ENCODE results near the gene UPK3A.

Gene UPK3A

DNA sequence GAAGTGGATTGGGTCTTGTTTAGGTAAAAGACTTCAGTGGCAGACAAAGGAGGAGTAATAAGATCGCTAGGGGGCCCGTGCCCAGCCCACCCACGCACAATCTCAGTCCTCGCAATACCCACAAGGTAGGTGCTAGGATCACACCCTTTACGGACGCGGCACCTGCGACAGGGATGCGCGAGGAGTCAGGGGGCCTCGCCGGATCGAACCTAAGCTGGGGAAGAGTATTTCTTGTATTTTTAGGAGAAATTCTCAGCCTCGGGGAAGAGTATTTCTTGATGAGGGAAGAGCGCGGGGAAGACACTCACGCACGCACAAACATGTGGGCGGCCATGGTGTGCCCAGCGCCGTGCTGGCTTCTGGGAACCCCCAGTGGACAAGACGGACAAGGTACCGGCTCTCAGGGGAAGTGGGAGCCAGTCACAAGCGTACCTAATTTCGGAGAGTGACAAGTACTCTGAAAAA, 24.2 kb downstream of the UPK3A start:
- no peak for TF ChIP-seq CTCF (conservative IDR thresholded peaks at IDR 0.05)
- no peak for TF ChIP-seq ZFX (IDR thresholded peaks at IDR 0.05)
- H3K27ac ChIP-seq: peak overlapping the region; percentile 91

- peak within 1 kb of the TSS; percentile 91 for H3K27ac ChIP-seq
- TF ChIP-seq ZFX (IDR thresholded peaks at IDR 0.05) (peak; percentile 44; the same call in 1 of the 2 replicates), CTCF (conservative IDR thresholded peaks at IDR 0.05) (no peak)
These were observed 24.9 kb downstream of the UPK3A start, which contains the start of gene FAM118A for GRCh38 chr22:45309422-45310227. Gene FAM118A (plus strand): TSS chr22:45309934. CDS start chr22:45322380, 12,446 bp downstream.

GRCh38 chr22:45310331-45310976, 25.7 kb downstream of the UPK3A start:
- peak overlapping the region; percentile 91 for H3K27ac ChIP-seq
- TF ChIP-seq CTCF (conservative IDR thresholded peaks at IDR 0.05) (no peak), ZFX (IDR thresholded peaks at IDR 0.05) (no peak)

DNA sequence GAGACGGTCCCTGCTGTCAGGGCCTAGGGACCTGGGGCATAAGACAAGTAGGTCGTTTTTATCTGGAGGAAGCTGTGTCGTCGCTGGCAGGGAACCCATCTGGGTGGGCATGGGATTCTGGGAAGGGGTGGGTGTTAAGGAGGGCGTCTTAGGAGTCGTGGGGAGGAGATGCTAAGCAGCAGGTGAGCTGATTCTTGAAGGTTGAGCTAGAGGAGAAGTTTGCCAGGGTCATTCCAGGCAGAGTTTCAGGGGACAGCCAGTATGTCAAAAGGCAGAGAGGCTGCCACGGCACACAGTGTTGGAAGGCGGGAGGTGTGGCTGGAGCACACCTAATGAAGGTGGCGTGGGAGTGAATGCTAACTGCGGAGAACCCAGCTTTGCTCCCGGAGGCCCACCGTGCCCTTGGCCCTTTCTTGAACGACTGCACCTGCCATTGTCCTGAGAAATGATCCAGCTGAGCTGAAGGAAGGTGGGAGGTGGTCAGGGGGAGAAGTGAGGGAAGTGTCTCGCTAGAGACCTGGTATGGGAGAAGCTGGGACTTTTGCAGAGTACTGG, 26.3 kb downstream of the UPK3A start:
- peak overlapping the region; percentile 91 for H3K27ac ChIP-seq
- TF ChIP-seq CTCF (conservative IDR thresholded peaks at IDR 0.05) (no peak), ZFX (IDR thresholded peaks at IDR 0.05) (no peak)

GRCh38 chr22:45312415-45312814, 27.7 kb downstream of the UPK3A start:
- TF ChIP-seq ZFX (IDR thresholded peaks at IDR 0.05) (no peak), CTCF (conservative IDR thresholded peaks at IDR 0.05) (no peak)
- H3K27ac ChIP-seq: no peak overlapping the region

DNA sequence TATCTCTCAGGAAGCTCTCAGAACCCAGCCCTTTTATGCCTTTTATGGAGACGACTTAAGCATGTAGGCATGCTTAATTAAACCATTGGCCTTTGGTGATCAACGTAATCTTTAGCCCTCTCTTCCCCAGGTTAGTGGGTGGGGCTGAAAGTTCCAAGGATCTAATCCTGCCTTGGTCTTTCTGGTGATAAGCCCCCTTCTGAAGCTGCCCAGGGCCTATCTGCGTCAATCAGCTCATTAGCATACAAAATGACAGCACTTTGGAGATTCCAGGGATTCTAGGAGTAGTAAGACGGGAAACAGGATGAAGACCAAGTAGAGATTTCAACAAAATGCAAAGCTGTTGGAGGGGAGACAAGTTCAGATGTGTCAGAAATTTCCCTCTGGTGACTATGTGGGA, 28.1 kb downstream of the UPK3A start:
- no peak for TF ChIP-seq CTCF (conservative IDR thresholded peaks at IDR 0.05)
- TF ChIP-seq ZFX (IDR thresholded peaks at IDR 0.05): no peak
- H3K27ac ChIP-seq: no peak overlapping the region
